HCT116 (cell line): Measurements from ENCODE around the gene ATP13A4. TPM values are rescaled to one million over a fixed set of nuclear protein-coding genes. Genes with fewer than 3 reads are reported as not detected.

ENCODE experiments used
- ATAC-seq: fragments of 200-7000 bp; cut with Tn5 transposase; 2 replicates; pipeline ENCODE4 v1.9.1; 2020; ENCODE audit warnings: mild to moderate bottlenecking, moderate library complexity
- BruUV-seq: library from RNA; stranded (reverse); fragments of 400-500 nt; replicated peaks from 2 replicates; lab custom pipeline; 2021; lab: Mats Ljungman, UMichigan
- CTCF ChIA-PET: fragments of 300-600 bp; sonication (Branson Sonifier 250); formaldehyde crosslinking; loops from one replicate; lab custom pipeline; 2021; ENCODE audit warnings: antibody characterized with exemption; lab: Charles Lee
- POLR2A ChIA-PET: fragments of 300-600, 350-600 bp; sonication (Branson Sonifier 250); formaldehyde crosslinking; loops from one replicate; lab custom pipeline; 2021; ENCODE audit warnings: antibody characterized with exemption; lab: Charles Lee
- RAD21 ChIA-PET, 2 experiments: fragments of 300-600 bp; sonication (Branson Sonifier 250); formaldehyde crosslinking; loops; one replicate each; lab custom pipeline; 2023; ENCODE audit warnings: low total read pairs in 2 of 2; ENCODE audit not compliant: uncharacterized antibody in 2 of 2, unreplicated experiment in 2 of 2, low non-redundant PET in 1 of 2; lab: Charles Lee
- DNase-seq: peaks from one replicate; pipeline ENCODE4 v3.0.0-alpha.2; 2010; ENCODE audit warnings: low read depth, low spot score
- H2AFZ ChIP-seq: fragments of 200-600 bp; shearing (Covaris generic), sonication (generic); 2 replicates; pipeline ENCODE4 v1.6.1; 2017; ENCODE audit warnings: low read depth, mixed run types, mixed read lengths, antibody characterized with exemption, low read length; ENCODE audit not compliant: poor library complexity, severe bottlenecking
- H3K27ac ChIP-seq: 2 replicates; pipeline ENCODE4 v1.5.1; 2012; ENCODE audit warnings: low read depth, low read length
- H3K27me3 ChIP-seq: fragments of 200-600 bp; sonication (generic); 2 replicates; pipeline ENCODE4 v1.6.1; 2016; ENCODE audit warnings: mixed run types, low read length, mixed read lengths; ENCODE audit not compliant: insufficient read depth
- H3K36me3 ChIP-seq, 2 experiments: fragments of 200-500 bp in 1 of 2; fragments of 200-600 bp in 1 of 2; sonication (Bioruptor generic) in 1 of 2; sonication (generic) in 1 of 2; 2 replicates each; pipeline versions ENCODE4 v1.5.1 to v1.6.1; 2014 to 2016; ENCODE audit warnings: low read length in 2 of 2, inconsistent platforms in 1 of 2, mixed read lengths in 1 of 2, mixed run types in 1 of 2; ENCODE audit not compliant: insufficient read depth in 2 of 2, control insufficient read depth in 1 of 2
- H3K4me1 ChIP-seq, 2 experiments: fragments of 200-600 bp in 1 of 2; sonication (generic) in 1 of 2; 2 replicates each; pipeline versions ENCODE4 v1.5.1 to v1.6.1; 2012 to 2017; ENCODE audit warnings: low read length in 2 of 2, inconsistent platforms in 1 of 2, mild to moderate bottlenecking in 1 of 2, mixed read lengths in 1 of 2, mixed run types in 1 of 2, moderate library complexity in 1 of 2; ENCODE audit not compliant: insufficient read depth in 2 of 2, control insufficient read depth in 1 of 2
- H3K4me2 ChIP-seq: fragments of 200-600 bp; sonication (generic); 2 replicates; pipeline ENCODE4 v1.6.1; 2017; ENCODE audit warnings: mixed run types, low read length, mixed read lengths
- H3K4me3 ChIP-seq, 2 experiments: fragments of 200-600 bp in 1 of 2; sonication (generic) in 1 of 2; replicated peaks in 1 of 2; 2 replicates each; pipeline ENCODE4 v1.5.1; 2011 to 2016; ENCODE audit warnings: low read length in 2 of 2, control low read depth in 1 of 2, low read depth in 1 of 2, mild to moderate bottlenecking in 1 of 2, mixed read lengths in 1 of 2, mixed run types in 1 of 2
- H3K79me2 ChIP-seq: fragments of 200-600 bp; sonication (generic); 2 replicates; pipeline ENCODE4 v1.6.1; 2017; ENCODE audit warnings: mild to moderate bottlenecking, mixed run types, low read length, moderate library complexity, mixed read lengths; ENCODE audit not compliant: insufficient read depth
- H3K9ac ChIP-seq: fragments of 200-600 bp; sonication (generic); 2 replicates; pipeline ENCODE4 v1.6.1; 2016; ENCODE audit warnings: low read length, mixed read lengths
- H3K9me2 ChIP-seq: fragments of 200-600 bp; sonication (generic), shearing (Covaris generic); 2 replicates; pipeline ENCODE4 v1.6.1; 2017; ENCODE audit warnings: mixed run types, mild to moderate bottlenecking, moderate library complexity; ENCODE audit not compliant: insufficient read depth
- H3K9me3 ChIP-seq, 2 experiments: fragments of 200-500 bp in 1 of 2; fragments of 200-600 bp in 1 of 2; sonication (Bioruptor generic) in 1 of 2; sonication (generic) in 1 of 2; 2 replicates each; pipeline ENCODE4 v1.6.1; 2014 to 2017; ENCODE audit warnings: low read length in 2 of 2, mixed read lengths in 2 of 2, inconsistent platforms in 1 of 2, low read depth in 1 of 2, mild to moderate bottlenecking in 1 of 2, mixed run types in 1 of 2, moderate library complexity in 1 of 2; ENCODE audit not compliant: control insufficient read depth in 1 of 2, insufficient read depth in 1 of 2
- H4K20me1 ChIP-seq: fragments of 200-600 bp; sonication (generic), shearing (Covaris generic); 2 replicates; pipeline ENCODE4 v1.6.1; 2017; ENCODE audit warnings: mixed run types, mild to moderate bottlenecking, moderate library complexity; ENCODE audit not compliant: insufficient read depth
- ELF1 ChIP-seq: IDR thresholded peaks from 2 replicates; pipeline ENCODE4 v1.6.1; 2012; ENCODE audit warnings: low read depth, borderline replicate concordance
- FOSL1 ChIP-seq: IDR thresholded peaks from 2 replicates; pipeline ENCODE4 v1.6.1; 2012; ENCODE audit warnings: low read depth
- MAX ChIP-seq: IDR thresholded peaks from 2 replicates; pipeline ENCODE4 v1.6.1; 2012
- POLR2AphosphoS5 ChIP-seq: IDR thresholded peaks from 2 replicates; pipeline ENCODE4 v1.6.1; 2011; ENCODE audit warnings: mild to moderate bottlenecking, low read depth, low read length, moderate library complexity
- RAD21 ChIP-seq: IDR thresholded peaks from 2 replicates; pipeline ENCODE4 v1.6.1; 2012; ENCODE audit warnings: low read depth, mild to moderate bottlenecking
- SIN3A ChIP-seq: IDR thresholded peaks from 2 replicates; pipeline ENCODE4 v1.6.1; 2012; ENCODE audit warnings: low read depth
- SP1 ChIP-seq: IDR thresholded peaks from 2 replicates; pipeline ENCODE4 v1.6.1; 2012; ENCODE audit warnings: low read depth
- SRF ChIP-seq: IDR thresholded peaks from 2 replicates; pipeline ENCODE4 v1.6.1; 2012; ENCODE audit warnings: low read depth
- intact Hi-C: fragments of 100-400 bp; cut with micrococcal nuclease; formaldehyde crosslinking; loops from 2 replicates; pipeline ENCODE4 v1.10.0; 2022
- total RNA-seq: library from RNA; stranded (reverse); gene quantifications from one replicate; pipeline ENCODE4 v1.2.1, GENCODE V29; 2021; ENCODE audit not compliant: unreplicated experiment
- TF ChIP-seq, protein P1 (sequence below), 3 experiments: fragments of 200-600 bp in 1 of 3; sonication (generic) in 1 of 3; IDR thresholded peaks in 2 of 3; conservative IDR thresholded peaks in 1 of 3; 2 replicates each; pipeline ENCODE4 v1.5.1; 2012 to 2017; ENCODE audit warnings: low read depth in 2 of 3, low read length in 2 of 3, antibody characterized with exemption in 1 of 3, borderline replicate concordance in 1 of 3, control low read depth in 1 of 3, mild to moderate bottlenecking in 1 of 3, mixed read lengths in 1 of 3, mixed run types in 1 of 3, moderate library complexity in 1 of 3; ENCODE audit not compliant: insufficient read depth in 1 of 3

ATP13A4 gene
- total RNA-seq, 1 experiment from 2014 or later, result 0.15 TPM

- POLR2A ChIA-PET, result no interaction called here
- H3K4me2 ChIP-seq, result no peak overlapping the region
- H3K9me3 ChIP-seq, result no peaks in the 10 kb centered on the region
- no peak overlapping the region for H2AFZ ChIP-seq
- no peak for ATAC-seq
- no peaks in the 10 kb centered on the region for H3K4me1 ChIP-seq
- no peak for TF ChIP-seq POLR2AphosphoS5
- TF ChIP-seq, all 23 proteins: peak for 0
- H3K9me2 ChIP-seq, result no peaks in the 10 kb centered on the region
- DNase-seq, result no peak
- H4K20me1 ChIP-seq, result no peaks in the 10 kb centered on the region
- RAD21 ChIA-PET, result no interaction called here
- no peak overlapping the region for H3K9ac ChIP-seq
- CTCF ChIA-PET, result no interaction called here
- H3K27me3 ChIP-seq, result peaks cover 4% of the 10 kb centered on the region
- no TSS peak for BruUV-seq
- intact Hi-C loops, result no loop called here
- no peaks in the 10 kb centered on the region for H3K79me2 ChIP-seq
- no peak overlapping the region for H3K27ac ChIP-seq
- H3K4me3 ChIP-seq, result no peak overlapping the region
- no peaks in the 10 kb centered on the region for H3K36me3 ChIP-seq
Observed at GRCh38 chr3:193560870-193561269, 6.2 kb upstream of the ATP13A4 start.

GRCh38 chr3:193560091-193560490 lies 5.4 kb upstream of the ATP13A4 start:
- no peak overlapping the region for H3K4me2 ChIP-seq
- H3K36me3 ChIP-seq, result no peaks in the 10 kb centered on the region
- TF ChIP-seq SRF (no peak), FOSL1 (no peak), SIN3A (no peak), SP1 (no peak), MAX (no peak), RAD21 (no peak), ELF1 (no peak)
- TF ChIP-seq, protein P1, sequence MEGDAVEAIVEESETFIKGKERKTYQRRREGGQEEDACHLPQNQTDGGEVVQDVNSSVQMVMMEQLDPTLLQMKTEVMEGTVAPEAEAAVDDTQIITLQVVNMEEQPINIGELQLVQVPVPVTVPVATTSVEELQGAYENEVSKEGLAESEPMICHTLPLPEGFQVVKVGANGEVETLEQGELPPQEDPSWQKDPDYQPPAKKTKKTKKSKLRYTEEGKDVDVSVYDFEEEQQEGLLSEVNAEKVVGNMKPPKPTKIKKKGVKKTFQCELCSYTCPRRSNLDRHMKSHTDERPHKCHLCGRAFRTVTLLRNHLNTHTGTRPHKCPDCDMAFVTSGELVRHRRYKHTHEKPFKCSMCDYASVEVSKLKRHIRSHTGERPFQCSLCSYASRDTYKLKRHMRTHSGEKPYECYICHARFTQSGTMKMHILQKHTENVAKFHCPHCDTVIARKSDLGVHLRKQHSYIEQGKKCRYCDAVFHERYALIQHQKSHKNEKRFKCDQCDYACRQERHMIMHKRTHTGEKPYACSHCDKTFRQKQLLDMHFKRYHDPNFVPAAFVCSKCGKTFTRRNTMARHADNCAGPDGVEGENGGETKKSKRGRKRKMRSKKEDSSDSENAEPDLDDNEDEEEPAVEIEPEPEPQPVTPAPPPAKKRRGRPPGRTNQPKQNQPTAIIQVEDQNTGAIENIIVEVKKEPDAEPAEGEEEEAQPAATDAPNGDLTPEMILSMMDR (IDR thresholded peaks at IDR 0.05 in 2 of 3, conservative IDR thresholded peaks at IDR 0.05 in 1 of 3; ENCODE audit: borderline replicate concordance in 1 of 3, insufficient read depth in 1 of 3, low read depth in 2 of 3, low read length in 2 of 3), result no peak
- ChIA-PET POLR2A (no interaction called here), RAD21 (no interaction called here), CTCF (no interaction called here)
- no peak overlapping the region for H2AFZ ChIP-seq
- no peak overlapping the region for H3K9ac ChIP-seq
- H3K9me2 ChIP-seq, result no peaks in the 10 kb centered on the region
- H3K27me3 ChIP-seq, result peaks cover 12% of the 10 kb centered on the region
- H3K4me3 ChIP-seq, result no peak overlapping the region
- no peaks in the 10 kb centered on the region for H3K4me1 ChIP-seq
- H3K27ac ChIP-seq, result no peak overlapping the region
- no peak for DNase-seq
- ATAC-seq, result no peak
- no peaks in the 10 kb centered on the region for H4K20me1 ChIP-seq
- no peaks in the 10 kb centered on the region for H3K9me3 ChIP-seq
- intact Hi-C loops, result no loop called here
- no TSS peak for BruUV-seq
- no peaks in the 10 kb centered on the region for H3K79me2 ChIP-seq
